ENCODE measurements around the gene CDKL5.

- TF ChIP-seq CTCF (IDR thresholded peaks at IDR 0.05) = no peak
- TF ChIP-seq EP300 (IDR thresholded peaks at IDR 0.05) = no peak
These were observed 154.1 kb downstream of the CDKL5 start for GRCh38 chrX:18579495-18579894.

All from upper lobe of left lung (tissue), 4 donors.